B cell (primary cell): ENCODE results near the gene CTTN. TPM values are rescaled to one million over a fixed set of nuclear protein-coding genes. Genes with fewer than 3 reads are reported as not detected.

Experiments
- ATAC-seq: fragments of 200-7000 bp; cut with Tn5 transposase; one replicate; pipeline ENCODE4 v1.10.0; 2021; ENCODE audit warnings: low read depth, mild to moderate bottlenecking, moderate number of reproducible peaks, moderate library complexity
- CTCF ChIA-PET: fragments of 350-600 bp; sonication (Branson Sonifier 250); formaldehyde crosslinking; loops from one replicate; lab custom pipeline; 2021; ENCODE audit warnings: antibody characterized with exemption, inconsistent platforms; lab: Charles Lee
- POLR2A ChIA-PET: fragments of 350-600 bp; sonication (Branson Sonifier 250); formaldehyde crosslinking; loops from one replicate; lab custom pipeline; 2021; ENCODE audit warnings: antibody characterized with exemption; lab: Charles Lee
- DNase-seq: peaks from one replicate; pipeline ENCODE4 v3.0.0; 2013
- H2AFZ ChIP-seq: 2 replicates; pipeline ENCODE4 v1.6.1; 2012; ENCODE audit warnings: mild to moderate bottlenecking, low read depth, low read length; ENCODE audit not compliant: insufficient read depth, poor library complexity, severe bottlenecking
- H3K27ac ChIP-seq, 2 donors: 1 replicate in 1 of 2; 2 replicates in 1 of 2; pipeline ENCODE4 v1.5.1; 2012 to 2013; ENCODE audit warnings: low read length in 2 of 2, mild to moderate bottlenecking in 2 of 2, moderate library complexity in 1 of 2
- H3K27me3 ChIP-seq, 4 experiments: fragments of 200-600 bp in 1 of 4; sonication (generic) in 1 of 4; replicated peaks in 1 of 4; 1 replicate in 2 of 4; 2 replicates in 2 of 4; pipeline versions ENCODE4 v1.6.1 to v1.7.0; 2013 to 2016; ENCODE audit warnings: low read length in 3 of 4, mild to moderate bottlenecking in 2 of 4, mixed read lengths in 1 of 4, moderate library complexity in 1 of 4; ENCODE audit not compliant: insufficient read depth in 4 of 4, control insufficient read depth in 3 of 4; ENCODE audit errors: control extremely low read depth in 1 of 4
- H3K36me3 ChIP-seq, 2 experiments: replicated peaks in 1 of 2; 1 replicate in 1 of 2; 2 replicates in 1 of 2; pipeline versions ENCODE4 v1.6.1 to v1.7.1; 2013; ENCODE audit warnings: low read length in 1 of 2; ENCODE audit not compliant: insufficient read depth in 2 of 2, control insufficient read depth in 1 of 2; ENCODE audit errors: control extremely low read depth in 1 of 2, extremely low read depth in 1 of 2
- H3K4me1 ChIP-seq, 2 donors: fragments of 200-600 bp in 1 of 2; sonication (generic) in 1 of 2; 1 replicate in 1 of 2; 2 replicates in 1 of 2; pipeline versions ENCODE4 v1.5.1 to v1.6.1; 2013 to 2017; ENCODE audit warnings: low read length in 2 of 2; ENCODE audit not compliant: control insufficient read depth in 2 of 2, insufficient read depth in 2 of 2
- H3K4me2 ChIP-seq: replicated peaks from 2 replicates; pipeline ENCODE3; 2012; ENCODE audit warnings: mild to moderate bottlenecking, low read depth, low read length; ENCODE audit not compliant: poor library complexity, severe bottlenecking
- H3K4me3 ChIP-seq, 5 experiments: fragments of 200-600 bp in 1 of 5; sonication (generic) in 1 of 5; 1 replicate in 3 of 5; 2 replicates in 2 of 5; pipeline versions ENCODE4 v1.5.1 to v1.7.0; 2011 to 2016; ENCODE audit warnings: low read length in 4 of 5, mild to moderate bottlenecking in 4 of 5, low read depth in 2 of 5, control low read depth in 1 of 5, moderate library complexity in 1 of 5; ENCODE audit not compliant: insufficient read depth in 1 of 5; ENCODE audit errors: control extremely low read depth in 1 of 5, extremely low read depth in 1 of 5
- H3K79me2 ChIP-seq: fragments of 200-600 bp; sonication (generic); one replicate; pipeline ENCODE4 v1.6.0; 2016; ENCODE audit warnings: low read length; ENCODE audit not compliant: control insufficient read depth, insufficient read depth
- H3K9ac ChIP-seq: fragments of 200-600 bp; sonication (generic); 2 replicates; pipeline ENCODE4 v1.6.1; 2017; ENCODE audit warnings: mild to moderate bottlenecking, low read length, moderate library complexity
- H3K9me3 ChIP-seq, 3 donors: one replicate each; pipeline versions ENCODE4 v1.6.1 to v1.7.1; 2013; ENCODE audit warnings: low read length in 2 of 3; ENCODE audit not compliant: control insufficient read depth in 2 of 3, insufficient read depth in 1 of 3; ENCODE audit errors: control extremely low read depth in 1 of 3
- H4K20me1 ChIP-seq: 2 replicates; pipeline ENCODE4 v1.6.0; 2012; ENCODE audit warnings: mild to moderate bottlenecking, low read length; ENCODE audit not compliant: insufficient read depth, control insufficient read depth, poor library complexity, severe bottlenecking
- H3K27ac Mint-ChIP-seq: one replicate; pipeline ENCODE4 v1.8.0; 2021; ENCODE audit warnings: mixed read lengths
- H3K27me3 Mint-ChIP-seq: one replicate; pipeline ENCODE4 v1.8.0; 2021; ENCODE audit warnings: mixed read lengths
- H3K4me1 Mint-ChIP-seq: one replicate; pipeline ENCODE4 v1.8.0; 2021; ENCODE audit warnings: mixed read lengths
- H3K4me3 Mint-ChIP-seq: one replicate; pipeline ENCODE4 v1.8.0; 2021; ENCODE audit warnings: mixed read lengths
- H3K9me3 Mint-ChIP-seq: one replicate; pipeline ENCODE4 v1.8.0; 2022; ENCODE audit warnings: mixed read lengths; ENCODE audit not compliant: insufficient read depth
- CTCF ChIP-seq: fragments of 200-600 bp; IDR thresholded peaks from one replicate; pipeline ENCODE4 v1.8.0; 2022; ENCODE audit warnings: antibody characterized with exemption, mild to moderate bottlenecking
- EZH2 ChIP-seq: IDR thresholded peaks from 2 replicates; pipeline ENCODE4 v1.6.1; 2012; ENCODE audit warnings: borderline replicate concordance, low read depth, mild to moderate bottlenecking, moderate library complexity, low read length; ENCODE audit not compliant: insufficient read depth, poor library complexity, severe bottlenecking
- WGBS: methylation state at CpG from one replicate; pipeline ENCODE4 v1.1.5; 2013; ENCODE audit warnings: missing lambda C conversion rate; ENCODE audit not compliant: insufficient coverage; 5-methylcytosine and 5-hydroxymethylcytosine counted together
- intact Hi-C: fragments of 100-400 bp; cut with micrococcal nuclease; formaldehyde crosslinking; loops from one replicate; pipeline ENCODE4 v1.10.0; 2022
- polyA plus RNA-seq: library from polyadenylated mRNA; depleted of rRNA; stranded (reverse); fragments of >200 nt; gene quantifications from 2 replicates; pipeline ENCODE4 v1.2.3, GENCODE V29; 2012
- total RNA-seq, 2 donors: library from RNA; stranded (reverse); fragments of 120-200 nt in 1 of 2; gene quantifications; 1 replicate in 1 of 2; 2 replicates in 1 of 2; pipeline versions ENCODE4 v1.2.3 to v1.2.4, GENCODE V29; 2013 to 2022

The CTTN gene
- total and polyA plus RNA-seq, 2 donors (not counting 1 experiment from before 2014, with no cell fraction given), result 0.34 TPM; not detected in 1

GRCh38 chr11:70410276-70411205, 12.2 kb downstream of the CTTN start:
- CTCF ChIA-PET, result no interaction called here
- Histone ChIP-seq H3K27me3 (peaks cover 0 to 34% (median 3%) of the 10 kb centered on the region in 4 experiments), H4K20me1 (no peaks in the 10 kb centered on the region), H3K4me2 (no peak overlapping the region), H3K79me2 (no peaks in the 10 kb centered on the region), H3K27ac (no peak overlapping the region), H3K36me3 (no peaks in the 10 kb centered on the region), H2AFZ (no peak overlapping the region), H3K4me3 (no peak overlapping the region), H3K4me1 (no peaks in the 10 kb centered on the region), H3K9me3 (peaks cover 0 to 7% (median 0%) of the 10 kb centered on the region in 3 donors), H3K9ac (no peak overlapping the region)
- Mint-ChIP-seq H3K27me3 (peaks cover 46% of the 10 kb centered on the region), H3K9me3 (no peaks in the 10 kb centered on the region), H3K4me3 (no peak overlapping the region), H3K4me1 (no peaks in the 10 kb centered on the region), H3K27ac (no peak overlapping the region)
- DNase-seq (no peak), ATAC-seq (no peak)
- intact Hi-C loops, result no loop called here
- 63% methylated on average over 26 of the region's 29 CpGs for WGBS
- TF ChIP-seq CTCF, result no peak
- POLR2A ChIA-PET, result no interaction called here

- Mint-ChIP-seq H3K9me3 (no peaks in the 10 kb centered on the region), H3K4me3 (no peak overlapping the region), H3K27me3 (peaks cover 53% of the 10 kb centered on the region), H3K27ac (no peak overlapping the region), H3K4me1 (no peaks in the 10 kb centered on the region)
- ATAC-seq (no peak), DNase-seq (no peak)
- Histone ChIP-seq H3K79me2 (no peaks in the 10 kb centered on the region), H3K27me3 (peaks cover 0 to 39% (median 2%) of the 10 kb centered on the region in 4 experiments), H3K27ac (no peak overlapping the region), H3K36me3 (no peaks in the 10 kb centered on the region), H3K9me3 (peaks cover 0 to 4% (median 0%) of the 10 kb centered on the region in 3 donors), H3K4me1 (no peaks in the 10 kb centered on the region), H3K4me3 (no peak overlapping the region), H4K20me1 (no peaks in the 10 kb centered on the region), H3K9ac (no peak overlapping the region), H2AFZ (no peak overlapping the region), H3K4me2 (no peak overlapping the region)
- POLR2A ChIA-PET, result no interaction called here
- CTCF ChIA-PET, result no interaction called here
- WGBS, result 92% methylated on average over 13 of the region's 15 CpGs
- intact Hi-C loops, result no loop called here
- TF ChIP-seq CTCF, result no peak
- no peak for TF ChIP-seq EZH2
These were observed 13.6 kb downstream of the CTTN start for GRCh38 chr11:70411713-70412452.
